Transverse colon (tissue), 4 donors: ENCODE results near the gene KCTD16.

Experiments
- CTCF ChIP-seq, 5 experiments: fragments of 200-600 bp in 3 of 5; fragments of 450-650 bp in 2 of 5; sonication (generic) in 3 of 5; IDR thresholded peaks; 1 replicate in 2 of 5; 2 replicates in 3 of 5; pipeline ENCODE4 v1.5.1; 2016 to 2017; ENCODE audit warnings: antibody characterized with exemption in 5 of 5, inconsistent platforms in 3 of 5, mild to moderate bottlenecking in 2 of 5, moderate library complexity in 1 of 5
- EP300 ChIP-seq: sonication (generic); formaldehyde crosslinking; IDR thresholded peaks from one replicate; pipeline ENCODE4 v1.6.1; 2017; ENCODE audit warnings: antibody characterized with exemption, low read depth
- POLR2A ChIP-seq: fragments of 450-650 bp; IDR thresholded peaks from one replicate; pipeline ENCODE4 v1.6.1; 2016; ENCODE audit warnings: antibody characterized with exemption, mild to moderate bottlenecking, moderate library complexity
- POLR2AphosphoS5 ChIP-seq, 3 donors: sonication (generic); formaldehyde crosslinking; IDR thresholded peaks; one replicate each; pipeline ENCODE4 v1.6.1; 2016; ENCODE audit warnings: antibody characterized with exemption in 3 of 3

GRCh38 chr5:144468571-144468970 lies 297.9 kb downstream of the KCTD16 start:
- TF ChIP-seq POLR2A (no peak), CTCF (IDR thresholded peaks at IDR 0.05) (no peak), POLR2AphosphoS5 (IDR thresholded peaks at IDR 0.05) (no peak), EP300 (no peak)
